H1 (cell line): ENCODE measurements around the gene PIK3R1. TPM values are rescaled to one million over a fixed set of nuclear protein-coding genes. Genes with fewer than 3 reads are reported as not detected.

Source experiments
- CHD7 ChIP-seq: fragments of 300-600 bp; sonication (generic); IDR thresholded peaks from 2 replicates; pipeline ENCODE4 v1.7.1; 2012; ENCODE audit warnings: low read length, moderate library complexity, mild to moderate bottlenecking, inconsistent platforms; ENCODE audit not compliant: insufficient replicate concordance
- RFX5 ChIP-seq: IDR thresholded peaks from 2 replicates; pipeline ENCODE4 v1.6.1; 2011; ENCODE audit warnings: low read depth, low read length, improper control_type of control experiment, borderline replicate concordance
- RXRA ChIP-seq: IDR thresholded peaks from 2 replicates; pipeline ENCODE4 v1.6.1; 2011; ENCODE audit warnings: low read depth, mild to moderate bottlenecking, low read length, moderate library complexity; ENCODE audit not compliant: insufficient read depth
- SP4 ChIP-seq: IDR thresholded peaks from 2 replicates; pipeline ENCODE4 v1.6.1; 2012; ENCODE audit warnings: low read length, inconsistent platforms
- SRF ChIP-seq: IDR thresholded peaks from 2 replicates; pipeline ENCODE4 v1.6.1; 2011; ENCODE audit warnings: mild to moderate bottlenecking, low read depth, low read length, moderate library complexity
- TBP ChIP-seq: IDR thresholded peaks from 2 replicates; pipeline ENCODE4 v1.6.1; 2011; ENCODE audit warnings: low read depth, low read length, improper control_type of control experiment
- polyA plus RNA-seq, 7 experiments: library from polyadenylated mRNA; depleted of rRNA in 3 of 7; stranded (reverse) in 5 of 7; unstranded in 2 of 7; fragments of >200 nt in 5 of 7; fragments of 200-250 nt in 2 of 7; gene quantifications; 1 replicate in 5 of 7; 2 replicates in 1 of 7; 4 replicates in 1 of 7; pipeline versions ENCODE4 v1.2.1 to v1.2.3, GENCODE V29; 2011 to 2013; ENCODE audit warnings: missing spikeins in 2 of 7, mixed read lengths in 2 of 7
- total RNA-seq: library from RNA; stranded (reverse); fragmentation: NEBNext Ultra II Directional; extraction: Animal tissue kit (Norgen Biotek cat#: 25700); gene quantifications from 2 replicates; pipeline ENCODE4 v1.2.1, GENCODE V29; 2021

Gene PIK3R1
- total and polyA plus RNA-seq, 2 of the 8 experiments (the other 6 are each of a cell fraction or from before 2014, with no cell fraction given), result 2.3 to 13.7 TPM

DNA sequence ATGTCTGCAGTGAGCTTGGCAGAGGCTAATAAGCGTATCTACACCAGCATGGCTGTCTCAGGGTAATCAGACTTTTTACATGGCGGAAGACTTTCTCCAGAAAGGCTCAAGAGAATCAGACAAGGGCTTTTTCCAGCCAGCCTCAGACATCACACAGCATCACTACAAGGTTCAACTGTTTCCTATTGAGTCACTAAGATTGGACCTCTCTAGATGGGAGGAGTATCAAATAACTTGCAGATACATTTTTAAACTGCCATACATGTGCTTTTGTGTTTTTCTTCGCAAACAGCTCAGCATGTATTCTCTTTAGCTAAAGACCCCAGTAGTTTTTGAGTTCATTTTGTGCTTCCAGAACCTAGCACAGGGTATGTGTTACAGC lies 22.9 kb upstream of the PIK3R1 start (continued):
- TF ChIP-seq RFX5 (no peak), CHD7 (no peak), TBP (no peak), SP4 (no peak), RXRA (no peak), SRF (no peak)
